IMR-90 (cell line): ENCODE data around the gene BATF2. TPM values are rescaled to one million over a fixed set of nuclear protein-coding genes. Genes with fewer than 3 reads are reported as not detected.

Source experiments
- ATAC-seq: fragments of 200-7000 bp; cut with Tn5 transposase; 2 replicates; pipeline ENCODE4 v1.9.1; 2020; ENCODE audit warnings: low read depth, mild to moderate bottlenecking, moderate library complexity
- BruUV-seq: library from RNA; stranded (reverse); fragments of 400-500 nt; replicated peaks from 2 replicates; lab custom pipeline; 2021; lab: Mats Ljungman, UMichigan
- CTCF ChIA-PET: fragments of 300-600 bp; formaldehyde crosslinking; extraction: SDS; loops from one replicate; lab custom pipeline; 2021; ENCODE audit warnings: antibody characterized with exemption; lab: Yijun Ruan, JAX
- POLR2A ChIA-PET: fragments of 300-600 bp; sonication (Branson Sonifier 250); formaldehyde crosslinking; loops from one replicate; lab custom pipeline; 2022; ENCODE audit warnings: antibody characterized with exemption; ENCODE audit not compliant: unreplicated experiment; lab: Charles Lee
- DNase-seq: peaks from one replicate; pipeline ENCODE4 v3.0.0; 2013
- H2AFZ ChIP-seq: replicated peaks from 2 replicates; pipeline ENCODE3; 2013; ENCODE audit warnings: low read length, mild to moderate bottlenecking; ENCODE audit not compliant: poor library complexity
- H2AK5ac ChIP-seq: 2 replicates; pipeline ENCODE4 v1.6.1; 2013; ENCODE audit warnings: low read depth, low read length, inconsistent platforms
- H2AK9ac ChIP-seq: replicated peaks from 2 replicates; pipeline ENCODE3; 2013; ENCODE audit warnings: mild to moderate bottlenecking, low read depth, low read length, moderate library complexity; ENCODE audit not compliant: poor library complexity
- H2BK120ac ChIP-seq: 2 replicates; pipeline ENCODE4 v1.6.1; 2013; ENCODE audit warnings: low read depth, low read length, inconsistent platforms
- H2BK15ac ChIP-seq: 3 replicates; pipeline ENCODE4 v1.6.1; 2013; ENCODE audit warnings: low read depth, low read length, inconsistent platforms
- H2BK20ac ChIP-seq: 2 replicates; pipeline ENCODE4 v1.6.1; 2013; ENCODE audit warnings: low read depth, mild to moderate bottlenecking, inconsistent platforms, low read length, moderate library complexity
- H2BK5ac ChIP-seq: 2 replicates; pipeline ENCODE4 v1.6.1; 2013; ENCODE audit warnings: mild to moderate bottlenecking, low read depth, low read length, inconsistent platforms; ENCODE audit not compliant: poor library complexity, severe bottlenecking
- H3K14ac ChIP-seq: replicated peaks from 2 replicates; pipeline ENCODE4 v1.6.1; 2013; ENCODE audit warnings: low read depth, low read length, inconsistent platforms
- H3K18ac ChIP-seq: 2 replicates; pipeline ENCODE4 v1.6.1; 2013; ENCODE audit warnings: low read depth, low read length, control low read depth
- H3K23ac ChIP-seq: 2 replicates; pipeline ENCODE4 v1.6.1; 2013; ENCODE audit warnings: low read depth, low read length, inconsistent platforms
- H3K27ac ChIP-seq: 2 replicates; pipeline ENCODE4 v1.5.1; 2013; ENCODE audit warnings: mild to moderate bottlenecking, control low read depth, low read length; ENCODE audit not compliant: insufficient read depth
- H3K27me3 ChIP-seq: 2 replicates; pipeline ENCODE4 v1.6.1; 2013; ENCODE audit warnings: low read length; ENCODE audit not compliant: control insufficient read depth, insufficient read depth
- H3K36me3 ChIP-seq: 2 replicates; pipeline ENCODE4 v1.6.1; 2013; ENCODE audit warnings: low read length, mixed read lengths; ENCODE audit not compliant: control insufficient read depth, insufficient read depth
- H3K4ac ChIP-seq: 2 replicates; pipeline ENCODE4 v1.6.1; 2013; ENCODE audit warnings: low read depth, low read length, inconsistent platforms
- H3K4me1 ChIP-seq: 2 replicates; pipeline ENCODE4 v1.6.1; 2013; ENCODE audit warnings: low read length, mixed read lengths; ENCODE audit not compliant: control insufficient read depth, insufficient read depth
- H3K4me2 ChIP-seq: 2 replicates; pipeline ENCODE4 v1.6.1; 2013; ENCODE audit warnings: low read depth, mild to moderate bottlenecking, control low read depth, low read length, moderate library complexity
- H3K4me3 ChIP-seq: 2 replicates; pipeline ENCODE4 v1.5.1; 2013; ENCODE audit warnings: low read depth, mild to moderate bottlenecking, control low read depth, low read length, moderate library complexity; ENCODE audit not compliant: insufficient read depth
- H3K56ac ChIP-seq: 2 replicates; pipeline ENCODE4 v1.6.1; 2013; ENCODE audit warnings: low read length, inconsistent platforms; ENCODE audit not compliant: insufficient read depth; ENCODE audit errors: extremely low read depth
- H3K79me1 ChIP-seq, 2 experiments: 2 replicates each; pipeline ENCODE4 v1.6.1; 2013; ENCODE audit warnings: low read length in 2 of 2, inconsistent platforms in 1 of 2, low read depth in 1 of 2
- H3K9ac ChIP-seq: 2 replicates; pipeline ENCODE4 v1.6.1; 2013; ENCODE audit warnings: low read depth, low read length, control low read depth
- H3K9me1 ChIP-seq: 2 replicates; pipeline ENCODE4 v1.6.1; 2013; ENCODE audit warnings: low read length, inconsistent platforms; ENCODE audit not compliant: insufficient read depth
- H3K9me3 ChIP-seq: 2 replicates; pipeline ENCODE4 v1.6.1; 2013; ENCODE audit warnings: low read length; ENCODE audit not compliant: control insufficient read depth, insufficient read depth
- H4K20me1 ChIP-seq: 2 replicates; pipeline ENCODE4 v1.6.1; 2013; ENCODE audit warnings: low read length, inconsistent platforms; ENCODE audit not compliant: insufficient read depth
- H4K5ac ChIP-seq: 2 replicates; pipeline ENCODE4 v1.6.1; 2013; ENCODE audit warnings: mild to moderate bottlenecking, low read depth, low read length, control low read depth
- H4K8ac ChIP-seq, 2 experiments: 2 replicates each; pipeline ENCODE4 v1.6.1; 2013; ENCODE audit warnings: low read depth in 2 of 2, low read length in 2 of 2, control low read depth in 1 of 2, inconsistent platforms in 1 of 2
- H4K91ac ChIP-seq: 2 replicates; pipeline ENCODE4 v1.6.1; 2013; ENCODE audit warnings: low read depth, low read length, inconsistent platforms; ENCODE audit not compliant: insufficient read depth
- BHLHE40 ChIP-seq: fragments of 150-350 bp; IDR thresholded peaks from 2 replicates; pipeline ENCODE4 v1.6.1; 2016; ENCODE audit warnings: mild to moderate bottlenecking, low read depth, low read length
- CTCF ChIP-seq: conservative IDR thresholded peaks from 2 replicates; pipeline ENCODE4 v1.5.1; 2012; ENCODE audit warnings: mild to moderate bottlenecking, low read depth, low read length, improper control_type of control experiment
- MXI1 ChIP-seq: IDR thresholded peaks from 2 replicates; pipeline ENCODE4 v1.6.1; 2012; ENCODE audit warnings: low read depth, mild to moderate bottlenecking, low read length, moderate library complexity, borderline replicate concordance
- NFE2L2 ChIP-seq: fragments of 150-350 bp; IDR thresholded peaks from 2 replicates; pipeline ENCODE4 v1.6.1; 2016; ENCODE audit warnings: low read depth, mild to moderate bottlenecking, low read length
- POLR2A ChIP-seq: IDR thresholded peaks from 2 replicates; pipeline ENCODE4 v1.6.1; 2012; ENCODE audit warnings: mild to moderate bottlenecking, low read depth, low read length
- RAD21 ChIP-seq: IDR thresholded peaks from 2 replicates; pipeline ENCODE4 v1.6.1; 2012; ENCODE audit warnings: low read length, improper control_type of control experiment
- RCOR1 ChIP-seq: IDR thresholded peaks from 2 replicates; pipeline ENCODE4 v1.6.1; 2012; ENCODE audit warnings: mild to moderate bottlenecking, low read length, improper control_type of control experiment; ENCODE audit not compliant: insufficient replicate concordance
- SMC3 ChIP-seq: fragments of 150-350 bp; IDR thresholded peaks from 2 replicates; pipeline ENCODE4 v1.6.1; 2016; ENCODE audit warnings: low read depth, mild to moderate bottlenecking, antibody characterized with exemption, low read length, moderate library complexity
- WGBS, 2 experiments: methylation state at CpG; one replicate each; pipeline versions ENCODE4 v1.1.5 to v1.1.7; 2013; ENCODE audit warnings: missing lambda C conversion rate in 2 of 2; ENCODE audit not compliant: insufficient read length in 1 of 2; ENCODE audit errors: extremely low coverage in 2 of 2; 5-methylcytosine and 5-hydroxymethylcytosine counted together
- dilution Hi-C: fragments of 300-500 bp; cut with HindIII; formaldehyde crosslinking; loops from one replicate; pipeline ENCODE4 v1.14.3; 2018; ENCODE audit warnings: low sequenced_read_pairs; ENCODE audit not compliant: unreplicated experiment
- in situ Hi-C: fragments of 300-500 bp; cut with MboI; formaldehyde crosslinking; loops from 3 replicates; pipeline ENCODE4 v1.14.3; 2019; ENCODE audit warnings: low sequenced_read_pairs, inconsistent platforms, mixed read lengths
- intact Hi-C: fragments of 100-400 bp; cut with micrococcal nuclease; formaldehyde crosslinking; loops from 2 replicates; pipeline ENCODE4 v1.10.0; 2022
- polyA plus RNA-seq, 3 experiments: library from polyadenylated mRNA; depleted of rRNA; stranded (reverse); fragments of >200 nt; gene quantifications; 2 replicates each; pipeline ENCODE4 v1.2.3, GENCODE V29; 2012; ENCODE audit warnings: low replicate concordance in 1 of 3
- total RNA-seq: library from RNA; depleted of rRNA; stranded (reverse); fragments of >200 nt; gene quantifications from 2 replicates; pipeline ENCODE4 v1.2.3, GENCODE V29; 2012
- TF ChIP-seq, protein P1 (sequence below): fragments of 150-350 bp; IDR thresholded peaks from 2 replicates; pipeline ENCODE4 v1.6.1; 2016; ENCODE audit warnings: low read depth, mild to moderate bottlenecking, low read length, moderate library complexity, borderline replicate concordance

Gene BATF2
- total and polyA plus RNA-seq, 2 of the 4 experiments (the other 2 are of a cell fraction) = 0.36 to 1.2 TPM

GRCh38 chr11:64967375-64967774 is 29.4 kb downstream of the BATF2 start:
- CTCF ChIA-PET = no interaction called here
- in situ Hi-C loops = no loop called here

More at GRCh38 chr11:64967375-64967774, 29.4 kb downstream of the BATF2 start:
- Histone ChIP-seq H3K9me1 (no peaks in the 10 kb centered on the region; the same call in 1 of the 2 replicates), H4K91ac (no peak overlapping the region), H4K5ac (no peak overlapping the region), H3K4me3 (no peak overlapping the region), H3K9ac (no peak overlapping the region), H4K8ac (no peak overlapping the region), H2BK15ac (no peak overlapping the region), H2BK5ac (no peak overlapping the region), H3K23ac (no peak overlapping the region), H2AK9ac (no peak overlapping the region), H2AFZ (no peak overlapping the region), H2BK20ac (no peak overlapping the region), H3K27ac (no peak overlapping the region), H3K56ac (no peak overlapping the region), H3K4me1 (0 out of 2 replicates have a peak, but pooled peaks cover 1% of the 10 kb centered on the region), H2BK120ac (no peak overlapping the region), H3K4me2 (no peak overlapping the region), H3K9me3 (no peaks in the 10 kb centered on the region), H3K4ac (no peak overlapping the region), H3K14ac (no peak overlapping the region), H2AK5ac (no peak overlapping the region), H3K27me3 (no peaks in the 10 kb centered on the region; the same call in none of the 2 replicates), H3K18ac (no peak overlapping the region), H3K79me1 (no peaks in the 10 kb centered on the region), H4K20me1 (no peaks in the 10 kb centered on the region), H3K36me3 (no peaks in the 10 kb centered on the region)
- DNase-seq (no peak), ATAC-seq (no peak)
- POLR2A ChIA-PET = no interaction called here
- WGBS, 2 experiments = 71% methylated on average over 1 of the region's 3 CpGs; no CpG with 5 or more reads in 1 of the 2 experiments
- intact Hi-C loops (no loop called here), dilution Hi-C loops (no loop called here)
- BruUV-seq = no TSS peak
- TF ChIP-seq BHLHE40 = no peak
- no peak for TF ChIP-seq POLR2A
- TF ChIP-seq SMC3 = no peak
- TF ChIP-seq, protein P1, sequence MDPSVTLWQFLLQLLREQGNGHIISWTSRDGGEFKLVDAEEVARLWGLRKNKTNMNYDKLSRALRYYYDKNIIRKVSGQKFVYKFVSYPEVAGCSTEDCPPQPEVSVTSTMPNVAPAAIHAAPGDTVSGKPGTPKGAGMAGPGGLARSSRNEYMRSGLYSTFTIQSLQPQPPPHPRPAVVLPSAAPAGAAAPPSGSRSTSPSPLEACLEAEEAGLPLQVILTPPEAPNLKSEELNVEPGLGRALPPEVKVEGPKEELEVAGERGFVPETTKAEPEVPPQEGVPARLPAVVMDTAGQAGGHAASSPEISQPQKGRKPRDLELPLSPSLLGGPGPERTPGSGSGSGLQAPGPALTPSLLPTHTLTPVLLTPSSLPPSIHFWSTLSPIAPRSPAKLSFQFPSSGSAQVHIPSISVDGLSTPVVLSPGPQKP = no peak
- no peak for TF ChIP-seq RCOR1
- no peak for TF ChIP-seq RAD21
- no peak for TF ChIP-seq CTCF
- no peak for TF ChIP-seq MXI1
- no peak for TF ChIP-seq NFE2L2
